ENCODE measurements around the gene RAD17.
A peak's percentile ranks its signal among the peaks of the same experiment; 100 is the strongest.

DNA sequence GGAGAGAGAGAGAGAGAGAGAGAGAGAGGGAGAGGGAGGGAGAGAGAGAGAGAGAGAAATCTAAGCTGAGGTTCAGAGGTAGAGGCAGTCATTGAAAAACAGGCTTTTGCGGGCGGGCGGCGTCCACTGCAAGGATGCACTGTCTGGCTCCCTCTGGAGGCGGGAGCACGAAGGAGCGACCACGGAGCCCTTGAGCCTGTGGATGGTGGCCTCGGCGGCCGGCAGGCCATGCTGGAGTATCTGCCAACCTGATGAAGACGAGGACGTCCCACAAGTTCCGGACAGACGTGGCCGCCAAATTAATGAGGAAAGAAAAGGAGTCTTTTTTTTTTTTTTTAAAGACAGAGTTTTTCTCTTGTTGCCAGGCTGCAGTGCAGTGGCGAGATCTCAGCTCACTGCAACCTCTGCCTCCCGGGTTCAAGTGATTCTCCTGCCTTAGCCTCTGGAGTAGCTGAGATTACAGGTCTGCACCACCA lies 34.8 kb upstream of the RAD17 start:
- TF ChIP-seq, protein P1, sequence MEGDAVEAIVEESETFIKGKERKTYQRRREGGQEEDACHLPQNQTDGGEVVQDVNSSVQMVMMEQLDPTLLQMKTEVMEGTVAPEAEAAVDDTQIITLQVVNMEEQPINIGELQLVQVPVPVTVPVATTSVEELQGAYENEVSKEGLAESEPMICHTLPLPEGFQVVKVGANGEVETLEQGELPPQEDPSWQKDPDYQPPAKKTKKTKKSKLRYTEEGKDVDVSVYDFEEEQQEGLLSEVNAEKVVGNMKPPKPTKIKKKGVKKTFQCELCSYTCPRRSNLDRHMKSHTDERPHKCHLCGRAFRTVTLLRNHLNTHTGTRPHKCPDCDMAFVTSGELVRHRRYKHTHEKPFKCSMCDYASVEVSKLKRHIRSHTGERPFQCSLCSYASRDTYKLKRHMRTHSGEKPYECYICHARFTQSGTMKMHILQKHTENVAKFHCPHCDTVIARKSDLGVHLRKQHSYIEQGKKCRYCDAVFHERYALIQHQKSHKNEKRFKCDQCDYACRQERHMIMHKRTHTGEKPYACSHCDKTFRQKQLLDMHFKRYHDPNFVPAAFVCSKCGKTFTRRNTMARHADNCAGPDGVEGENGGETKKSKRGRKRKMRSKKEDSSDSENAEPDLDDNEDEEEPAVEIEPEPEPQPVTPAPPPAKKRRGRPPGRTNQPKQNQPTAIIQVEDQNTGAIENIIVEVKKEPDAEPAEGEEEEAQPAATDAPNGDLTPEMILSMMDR (IDR thresholded peaks at IDR 0.05), result peak; percentile 92
- TF ChIP-seq ZFX (IDR thresholded peaks at IDR 0.05; ENCODE audit: borderline replicate concordance), result no peak

Data from 22Rv1 (cell line).